H9 (cell line): ENCODE measurements around the gene IFIT1B. TPM values are rescaled to one million over a fixed set of nuclear protein-coding genes. Genes with fewer than 3 reads are reported as not detected.

Source experiments
- DNase-seq: peaks from one replicate; pipeline ENCODE4 v3.0.0-alpha.2; 2017
- H2AFZ ChIP-seq: one replicate; pipeline ENCODE4 v1.6.1; 2013; ENCODE audit warnings: mild to moderate bottlenecking, low read length, control low read depth, moderate library complexity
- H2AK5ac ChIP-seq: 2 replicates; pipeline ENCODE4 v1.6.1; 2013; ENCODE audit warnings: low read length, control low read depth, mixed read lengths; ENCODE audit not compliant: insufficient read length
- H2BK120ac ChIP-seq: one replicate; pipeline ENCODE4 v1.6.1; 2013; ENCODE audit warnings: low read depth, mild to moderate bottlenecking, low read length, control low read depth, inconsistent platforms; ENCODE audit not compliant: poor library complexity, severe bottlenecking
- H2BK12ac ChIP-seq: 2 replicates; pipeline ENCODE4 v1.6.1; 2013; ENCODE audit warnings: low read length, control low read depth, mixed read lengths, low read depth; ENCODE audit not compliant: insufficient read length
- H2BK15ac ChIP-seq: 2 replicates; pipeline ENCODE4 v1.6.1; 2013; ENCODE audit warnings: low read depth, low read length, control low read depth
- H2BK20ac ChIP-seq: one replicate; pipeline ENCODE4 v1.6.1; 2013; ENCODE audit warnings: low read depth, mild to moderate bottlenecking, low read length, control low read depth, inconsistent platforms; ENCODE audit not compliant: poor library complexity, severe bottlenecking
- H2BK5ac ChIP-seq: 2 replicates; pipeline ENCODE4 v1.6.1; 2013; ENCODE audit warnings: low read length, control low read depth, mixed read lengths; ENCODE audit not compliant: insufficient read length
- H3K14ac ChIP-seq: 2 replicates; pipeline ENCODE4 v1.6.1; 2013; ENCODE audit warnings: low read length, control low read depth; ENCODE audit not compliant: insufficient read depth
- H3K18ac ChIP-seq: 2 replicates; pipeline ENCODE4 v1.6.1; 2013; ENCODE audit warnings: low read depth, mild to moderate bottlenecking, mixed read lengths, low read length, control low read depth; ENCODE audit not compliant: insufficient read length
- H3K23ac ChIP-seq: 2 replicates; pipeline ENCODE4 v1.6.1; 2013; ENCODE audit warnings: low read length, control low read depth, mixed read lengths, low read depth; ENCODE audit not compliant: insufficient read length
- H3K23me2 ChIP-seq: 2 replicates; pipeline ENCODE4 v1.6.1; 2013; ENCODE audit warnings: low read depth, mild to moderate bottlenecking, mixed read lengths, low read length, control low read depth; ENCODE audit not compliant: insufficient read length, poor library complexity, severe bottlenecking
- H3K27ac ChIP-seq: 2 replicates; pipeline ENCODE4 v1.5.1; 2013; ENCODE audit warnings: low read length, control low read depth, mixed read lengths, low read depth; ENCODE audit not compliant: insufficient read length
- H3K27me3 ChIP-seq: 2 replicates; pipeline ENCODE4 v1.6.1; 2013; ENCODE audit warnings: low read length, control low read depth, inconsistent platforms; ENCODE audit not compliant: insufficient read depth
- H3K4ac ChIP-seq: 2 replicates; pipeline ENCODE4 v1.6.1; 2013; ENCODE audit warnings: low read depth, mild to moderate bottlenecking, control low read depth, inconsistent platforms, low read length, moderate library complexity
- H3K4me1 ChIP-seq: 2 replicates; pipeline ENCODE4 v1.6.1; 2013; ENCODE audit warnings: low read length, control low read depth, inconsistent platforms; ENCODE audit not compliant: insufficient read depth
- H3K4me2 ChIP-seq: 2 replicates; pipeline ENCODE4 v1.6.1; 2013; ENCODE audit warnings: low read length, control low read depth, mixed read lengths; ENCODE audit not compliant: insufficient read length, insufficient read depth
- H3K56ac ChIP-seq: 2 replicates; pipeline ENCODE4 v1.6.1; 2013; ENCODE audit warnings: low read depth, mild to moderate bottlenecking, mixed read lengths, low read length, control low read depth; ENCODE audit not compliant: insufficient read length
- H3K79me1 ChIP-seq: 2 replicates; pipeline ENCODE4 v1.6.1; 2013; ENCODE audit warnings: low read depth, mild to moderate bottlenecking, moderate library complexity, low read length, control low read depth, inconsistent platforms; ENCODE audit not compliant: insufficient read depth, poor library complexity, severe bottlenecking
- H3K79me2 ChIP-seq: 2 replicates; pipeline ENCODE4 v1.6.1; 2013; ENCODE audit warnings: low read length, control low read depth, inconsistent platforms; ENCODE audit not compliant: insufficient read depth
- H3K9ac ChIP-seq: 2 replicates; pipeline ENCODE4 v1.6.1; 2013; ENCODE audit warnings: low read length, control low read depth, mixed read lengths; ENCODE audit not compliant: insufficient read length; ENCODE audit errors: extremely low read depth
- H3K9me3 ChIP-seq: one replicate; pipeline ENCODE4 v1.6.1; 2013; ENCODE audit warnings: low read depth, low read length, inconsistent platforms; ENCODE audit not compliant: control insufficient read depth
- H3T11ph ChIP-seq: one replicate; pipeline ENCODE4 v1.6.1; 2013; ENCODE audit warnings: mild to moderate bottlenecking, low read length, control low read depth, inconsistent platforms
- H4K20me1 ChIP-seq: one replicate; pipeline ENCODE4 v1.6.1; 2013; ENCODE audit not compliant: control insufficient read depth, insufficient read length, insufficient read depth
- H4K5ac ChIP-seq: 2 replicates; pipeline ENCODE4 v1.6.1; 2013; ENCODE audit warnings: low read depth, mild to moderate bottlenecking, mixed read lengths, low read length, control low read depth; ENCODE audit not compliant: insufficient read length
- H4K8ac ChIP-seq: replicated peaks from 2 replicates; pipeline ENCODE4 v1.6.1; 2013; ENCODE audit warnings: low read length, control low read depth, mixed read lengths, low read depth; ENCODE audit not compliant: insufficient read length
- H4K91ac ChIP-seq: 2 replicates; pipeline ENCODE4 v1.6.1; 2013; ENCODE audit warnings: low read depth, mild to moderate bottlenecking, moderate library complexity, mixed read lengths, low read length, control low read depth; ENCODE audit not compliant: insufficient read length
- H3K27ac Mint-ChIP-seq, 3 experiments: 2 replicates in 2 of 3; 3 replicates in 1 of 3; pipeline ENCODE4 v1.8.0; 2020 to 2021; ENCODE audit warnings: mixed read lengths in 3 of 3, mild to moderate bottlenecking in 1 of 3, moderate library complexity in 1 of 3
- H3K27me3 Mint-ChIP-seq: 2 replicates; pipeline ENCODE4 v1.8.0; 2021; ENCODE audit warnings: low read depth, mild to moderate bottlenecking, moderate library complexity, mixed read lengths
- H3K36me3 Mint-ChIP-seq, 3 experiments: 2 replicates in 2 of 3; 3 replicates in 1 of 3; pipeline ENCODE4 v1.8.0; 2020 to 2021; ENCODE audit warnings: low read depth in 3 of 3, mixed read lengths in 3 of 3; ENCODE audit not compliant: insufficient read depth in 1 of 3
- H3K4me1 Mint-ChIP-seq, 2 experiments: 2 replicates each; pipeline ENCODE4 v1.8.0; 2020; ENCODE audit warnings: mixed read lengths in 2 of 2
- H3K4me3 Mint-ChIP-seq, 2 experiments: 2 replicates in 1 of 2; 3 replicates in 1 of 2; pipeline ENCODE4 v1.8.0; 2020 to 2021; ENCODE audit warnings: mild to moderate bottlenecking in 2 of 2, mixed read lengths in 2 of 2, moderate library complexity in 1 of 2
- H3K9me3 Mint-ChIP-seq, 2 experiments: 2 replicates in 1 of 2; 3 replicates in 1 of 2; pipeline ENCODE4 v1.8.0; 2020; ENCODE audit warnings: mild to moderate bottlenecking in 2 of 2, mixed read lengths in 2 of 2, moderate library complexity in 1 of 2
- WGBS: extraction: QIAGEN DNeasy Blood & Tissue Kit; methylation state at CpG from one replicate; pipeline ENCODE4 v1.1.7; 2013; ENCODE audit warnings: missing lambda C conversion rate, low lambda C conversion rate, mixed read lengths; ENCODE audit not compliant: insufficient read length; ENCODE audit errors: extremely low coverage; 5-methylcytosine and 5-hydroxymethylcytosine counted together
- total RNA-seq: library from RNA; stranded (reverse); gene quantifications from 2 replicates; pipeline ENCODE4 v1.2.1, GENCODE V29; 2021
- TF ChIP-seq, protein P1 (sequence below): fragments of 200-600 bp; sonication (generic); conservative IDR thresholded peaks from 3 replicates; pipeline ENCODE4 v1.8.0; 2021; ENCODE audit warnings: antibody characterized with exemption, mild to moderate bottlenecking

Gene IFIT1B
- total RNA-seq, 1 experiment from 2014 or later, result not detected

DNA sequence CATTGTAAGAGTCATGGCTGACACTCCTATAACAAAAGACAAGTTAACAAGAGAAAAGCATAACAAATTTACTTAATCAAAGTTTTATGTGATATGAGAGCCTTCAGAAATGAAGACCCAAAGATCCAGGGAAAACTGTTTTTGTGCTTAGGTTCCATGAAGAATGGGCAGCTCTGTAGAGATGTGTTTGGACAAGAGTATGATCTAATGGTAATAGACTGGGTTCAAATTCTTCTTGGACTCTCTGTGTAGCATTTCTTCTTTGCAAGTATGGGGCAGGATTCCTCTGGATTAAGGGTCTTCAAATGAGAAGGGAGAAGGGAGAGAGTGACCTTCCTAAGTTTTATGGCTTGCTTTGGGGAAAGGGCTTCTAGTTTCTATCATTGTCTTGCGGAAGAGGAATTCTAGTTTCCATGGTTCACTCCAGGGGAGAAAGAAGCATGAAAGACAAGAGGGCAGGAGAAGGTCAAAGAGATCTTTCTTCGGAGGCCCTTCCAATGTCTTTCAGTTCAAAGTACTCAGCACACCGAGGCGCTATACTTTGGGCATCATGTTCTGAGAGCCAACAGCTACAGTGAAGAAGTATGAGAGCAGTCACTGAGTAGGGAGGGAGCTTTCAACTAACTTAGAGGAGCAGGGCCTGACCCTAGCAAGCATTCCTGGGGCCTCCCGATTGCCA, 34.6 kb upstream of the IFIT1B start:
- Mint-ChIP-seq H3K9me3 (no peaks in the 10 kb centered on the region), H3K27ac (peak overlapping the region in 2 of 3 experiments; percentile 4 to 6; a peak in 1 of 7 replicates)
- no CpG with 5 or more reads among the region's 5 CpGs for WGBS

More for the DNA sequence above, 34.6 kb upstream of the IFIT1B start:
- Histone ChIP-seq H3K27me3 (no peaks in the 10 kb centered on the region), H3K4ac (no peak overlapping the region), H2BK120ac (no peak overlapping the region), H3K27ac (no peak overlapping the region), H2BK12ac (no peak overlapping the region), H4K8ac (no peak overlapping the region), H3K56ac (no peak overlapping the region), H2BK20ac (no peak overlapping the region), H3K23me2 (no peaks in the 10 kb centered on the region), H2AFZ (no peak overlapping the region), H3K4me1 (peaks cover 18% of the 10 kb centered on the region), H3K79me2 (no peaks in the 10 kb centered on the region), H4K5ac (no peak overlapping the region), H2BK5ac (no peak overlapping the region), H3K9me3 (no peaks in the 10 kb centered on the region), H4K20me1 (no peaks in the 10 kb centered on the region), H3K18ac (no peak overlapping the region), H3K4me2 (no peak overlapping the region), H2BK15ac (no peak overlapping the region), H4K91ac (no peak overlapping the region), H3K14ac (no peak overlapping the region), H2AK5ac (no peak overlapping the region), H3K79me1 (no peaks in the 10 kb centered on the region), H3K23ac (no peak overlapping the region), H3K9ac (no peak overlapping the region), H3T11ph (no peak overlapping the region)
- DNase-seq, result no peak
- TF ChIP-seq, protein P1, sequence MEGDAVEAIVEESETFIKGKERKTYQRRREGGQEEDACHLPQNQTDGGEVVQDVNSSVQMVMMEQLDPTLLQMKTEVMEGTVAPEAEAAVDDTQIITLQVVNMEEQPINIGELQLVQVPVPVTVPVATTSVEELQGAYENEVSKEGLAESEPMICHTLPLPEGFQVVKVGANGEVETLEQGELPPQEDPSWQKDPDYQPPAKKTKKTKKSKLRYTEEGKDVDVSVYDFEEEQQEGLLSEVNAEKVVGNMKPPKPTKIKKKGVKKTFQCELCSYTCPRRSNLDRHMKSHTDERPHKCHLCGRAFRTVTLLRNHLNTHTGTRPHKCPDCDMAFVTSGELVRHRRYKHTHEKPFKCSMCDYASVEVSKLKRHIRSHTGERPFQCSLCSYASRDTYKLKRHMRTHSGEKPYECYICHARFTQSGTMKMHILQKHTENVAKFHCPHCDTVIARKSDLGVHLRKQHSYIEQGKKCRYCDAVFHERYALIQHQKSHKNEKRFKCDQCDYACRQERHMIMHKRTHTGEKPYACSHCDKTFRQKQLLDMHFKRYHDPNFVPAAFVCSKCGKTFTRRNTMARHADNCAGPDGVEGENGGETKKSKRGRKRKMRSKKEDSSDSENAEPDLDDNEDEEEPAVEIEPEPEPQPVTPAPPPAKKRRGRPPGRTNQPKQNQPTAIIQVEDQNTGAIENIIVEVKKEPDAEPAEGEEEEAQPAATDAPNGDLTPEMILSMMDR, result no peak
- H3K4me3 Mint-ChIP-seq, result no peak overlapping the region
- no peaks in the 10 kb centered on the region for H3K27me3 Mint-ChIP-seq
- peaks cover 48% of the 10 kb centered on the region in 2 experiments for H3K4me1 Mint-ChIP-seq
- no peaks in the 10 kb centered on the region for H3K36me3 Mint-ChIP-seq
